DMS 273 (cell line): ENCODE results near the gene PDE4B.

Source experiments
- DNase-seq: peaks from one replicate; lab custom pipeline; 2025; ENCODE audit not compliant: unreplicated experiment; lab: John Stamatoyannopoulos, UW

The PDE4B gene

GRCh38 chr1:65792669-65793358 lies at the start of gene PDE4B:
PDE4B (plus strand) TSS chr1:65792895.
- peak; percentile 86 for DNase-seq

- no peak for DNase-seq
Measured at GRCh38 chr1:65744731-65745130, 48.0 kb upstream of the PDE4B start.

GRCh38 chr1:65751961-65752360 lies 40.7 kb upstream of the PDE4B start:
- DNase-seq: no peak

GRCh38 chr1:65756616-65757015 lies 36.1 kb upstream of the PDE4B start:
- DNase-seq: no peak

DNA sequence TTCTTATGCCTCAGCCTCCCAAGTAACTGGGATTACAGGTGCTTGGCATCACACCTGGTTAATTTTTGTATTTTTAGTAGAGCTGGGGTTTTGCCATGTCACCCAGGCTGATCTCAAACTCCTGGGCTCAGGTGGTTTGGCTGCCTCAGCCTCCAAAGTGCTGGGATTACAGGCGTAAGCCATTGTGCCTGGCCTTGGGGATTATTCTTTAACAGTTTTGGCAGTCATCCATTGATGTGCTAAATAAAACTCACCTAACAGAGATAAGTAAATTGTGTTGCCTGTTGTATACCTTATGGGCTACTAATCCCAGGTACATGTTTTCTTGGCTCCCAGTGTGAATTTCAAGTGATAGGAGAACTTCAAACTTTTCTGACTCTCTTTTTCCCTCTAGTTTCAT lies 35.2 kb upstream of the PDE4B start:
- DNase-seq: no peak

DNA sequence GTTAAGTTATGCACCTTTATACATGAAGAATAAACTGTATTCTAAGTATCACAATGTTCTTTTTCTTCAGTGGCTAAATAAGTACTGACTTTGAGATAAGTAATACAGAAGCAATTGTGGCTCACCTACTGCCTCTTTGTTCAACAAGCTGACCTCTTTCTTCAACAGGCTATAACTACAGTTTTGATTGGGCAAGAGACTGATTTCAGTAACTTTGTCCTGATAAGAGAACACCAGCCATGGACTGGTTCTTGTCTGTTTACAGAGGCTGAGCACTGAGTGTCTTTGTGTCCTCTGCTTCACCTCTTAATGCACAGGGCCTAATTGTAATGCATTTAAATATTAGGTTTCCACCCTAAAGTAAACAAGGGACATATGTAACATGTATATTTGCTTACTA lies 34.6 kb upstream of the PDE4B start:
- DNase-seq: no peak

GRCh38 chr1:65759516-65759915 lies 33.2 kb upstream of the PDE4B start:
- no peak for DNase-seq

DNA sequence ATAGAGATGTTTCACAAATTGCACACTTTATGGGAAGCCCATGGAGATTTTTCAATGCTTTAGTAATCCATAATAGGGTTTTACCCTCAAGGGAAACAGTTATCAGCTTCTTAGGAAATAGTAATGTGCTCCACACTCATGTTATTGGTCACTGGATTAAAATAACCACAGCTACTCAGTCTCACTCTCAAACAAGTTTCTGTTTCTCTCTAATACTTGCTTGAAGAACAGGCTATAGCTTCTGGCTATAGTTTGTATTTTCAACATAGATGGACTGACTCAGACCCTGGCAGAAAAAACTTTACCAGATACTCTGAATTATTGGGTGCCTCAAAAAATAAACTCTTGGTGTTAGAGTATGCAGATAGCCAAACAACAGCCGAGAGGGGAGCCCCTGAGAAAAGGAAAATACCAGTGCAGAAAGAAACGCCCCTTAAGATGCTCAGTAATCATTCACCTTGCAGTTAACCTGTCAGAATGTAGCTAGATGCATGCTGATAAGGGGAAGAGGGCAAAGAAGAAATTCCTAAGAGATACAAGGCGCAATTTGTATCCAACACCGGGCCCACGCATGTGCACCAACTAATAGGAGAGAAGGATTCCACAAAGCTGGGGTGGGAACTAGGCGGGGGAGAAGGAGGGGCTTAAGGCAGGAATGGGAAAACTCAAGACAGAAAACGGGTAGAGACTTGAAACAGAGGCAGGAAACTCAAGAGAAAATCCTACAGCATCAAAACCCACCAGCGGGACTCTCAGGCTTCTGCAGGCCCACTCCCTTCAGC lies 30.4 kb upstream of the PDE4B start:
- DNase-seq: no peak

DNA sequence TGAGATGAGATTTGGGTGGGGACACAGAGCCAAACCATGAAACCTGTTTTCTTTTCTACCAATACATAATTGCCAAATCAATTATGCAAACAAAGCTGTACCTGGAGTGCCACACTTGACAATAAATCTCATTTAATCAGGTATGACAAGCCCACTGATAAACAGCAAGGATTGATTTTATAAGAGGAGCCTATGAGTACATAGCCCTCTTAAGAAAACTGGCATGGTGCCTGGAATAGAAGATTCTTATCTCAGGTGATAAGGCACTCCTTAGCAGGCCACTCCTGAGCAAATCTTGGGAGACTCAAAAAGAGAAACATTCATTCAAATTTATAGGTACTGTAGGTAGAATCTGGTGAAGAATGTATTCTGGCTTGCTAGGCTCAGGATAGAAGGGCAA lies 28.6 kb upstream of the PDE4B start:
- peak; percentile 19 for DNase-seq

- no peak for DNase-seq
Measured at GRCh38 chr1:65765631-65766030, 27.1 kb upstream of the PDE4B start.

DNA sequence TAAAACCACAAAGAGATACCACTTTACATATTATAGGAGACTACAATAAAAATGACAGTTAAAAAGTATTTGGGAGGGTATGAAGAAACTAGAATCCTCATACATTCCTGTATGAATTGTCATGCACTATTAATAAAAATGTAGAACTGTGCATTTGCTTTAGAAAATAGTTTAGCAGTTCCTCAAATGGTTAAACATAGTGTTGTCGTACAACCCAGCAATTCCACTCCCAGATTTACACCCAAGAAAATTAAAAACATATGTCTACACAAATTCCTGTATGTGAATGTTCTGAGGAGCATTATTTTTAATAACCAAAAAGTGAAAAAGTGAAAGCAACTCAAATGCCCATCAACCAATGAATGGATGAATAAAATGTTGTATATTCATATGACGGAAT lies 23.1 kb upstream of the PDE4B start:
- DNase-seq: no peak

- no peak for DNase-seq
Measured at GRCh38 chr1:65772607-65773006, 20.1 kb upstream of the PDE4B start.

DNA sequence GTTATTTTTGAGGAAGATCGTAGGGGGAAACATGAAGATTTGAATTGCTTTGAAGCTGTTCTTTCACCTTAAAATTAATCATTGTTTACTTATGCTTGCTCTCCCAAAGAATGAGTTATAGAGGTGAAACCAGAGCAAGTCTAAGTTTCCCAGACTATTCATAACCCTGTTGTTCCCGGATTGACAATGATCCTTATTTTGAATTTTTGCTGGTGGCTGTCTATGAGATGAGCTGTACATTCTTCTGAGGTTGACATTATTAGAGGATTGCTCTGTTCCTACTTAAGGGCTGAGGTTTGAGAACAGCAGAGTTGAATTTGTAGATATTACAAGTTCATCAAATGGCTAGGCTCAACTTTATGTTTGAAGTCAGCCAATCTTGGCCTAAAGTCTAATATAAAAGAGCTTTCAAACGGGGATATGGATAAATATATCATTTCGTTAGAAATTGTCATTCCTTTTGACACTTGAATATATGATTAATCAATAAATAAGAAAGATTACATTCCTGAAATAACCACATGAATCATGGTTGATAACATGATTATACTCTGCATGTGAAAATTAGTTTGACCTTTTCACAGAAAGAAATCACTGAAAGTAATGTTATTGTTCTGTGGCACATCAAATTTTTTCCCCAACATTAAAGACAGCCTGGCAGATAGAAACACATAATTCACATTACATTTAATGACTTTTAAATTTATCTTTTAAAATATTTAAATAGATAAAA lies 19.1 kb upstream of the PDE4B start:
- DNase-seq: no peak

GRCh38 chr1:65788762-65789161 lies 3.9 kb upstream of the PDE4B start:
- DNase-seq: no peak

DNA sequence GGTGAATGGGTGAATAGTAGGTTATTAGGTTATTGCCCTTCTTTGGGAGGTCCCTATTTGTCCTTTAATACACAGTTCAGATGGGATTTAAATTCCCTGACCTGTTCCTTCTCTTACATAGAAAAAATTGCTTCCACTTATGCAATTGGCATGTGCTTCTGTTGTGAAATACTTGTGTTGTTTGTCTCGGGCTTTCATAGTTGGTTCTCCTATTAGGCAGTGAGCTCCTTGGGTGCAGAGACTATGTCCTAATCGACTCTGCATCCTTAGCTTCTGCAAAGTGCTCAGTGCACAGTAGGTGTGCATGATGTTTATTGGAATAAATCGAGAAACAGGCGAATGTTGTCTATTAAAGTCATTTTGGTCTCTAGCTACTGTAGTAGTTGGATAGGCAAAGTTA lies 1.3 kb upstream of the PDE4B start:
- no peak for DNase-seq

DNA sequence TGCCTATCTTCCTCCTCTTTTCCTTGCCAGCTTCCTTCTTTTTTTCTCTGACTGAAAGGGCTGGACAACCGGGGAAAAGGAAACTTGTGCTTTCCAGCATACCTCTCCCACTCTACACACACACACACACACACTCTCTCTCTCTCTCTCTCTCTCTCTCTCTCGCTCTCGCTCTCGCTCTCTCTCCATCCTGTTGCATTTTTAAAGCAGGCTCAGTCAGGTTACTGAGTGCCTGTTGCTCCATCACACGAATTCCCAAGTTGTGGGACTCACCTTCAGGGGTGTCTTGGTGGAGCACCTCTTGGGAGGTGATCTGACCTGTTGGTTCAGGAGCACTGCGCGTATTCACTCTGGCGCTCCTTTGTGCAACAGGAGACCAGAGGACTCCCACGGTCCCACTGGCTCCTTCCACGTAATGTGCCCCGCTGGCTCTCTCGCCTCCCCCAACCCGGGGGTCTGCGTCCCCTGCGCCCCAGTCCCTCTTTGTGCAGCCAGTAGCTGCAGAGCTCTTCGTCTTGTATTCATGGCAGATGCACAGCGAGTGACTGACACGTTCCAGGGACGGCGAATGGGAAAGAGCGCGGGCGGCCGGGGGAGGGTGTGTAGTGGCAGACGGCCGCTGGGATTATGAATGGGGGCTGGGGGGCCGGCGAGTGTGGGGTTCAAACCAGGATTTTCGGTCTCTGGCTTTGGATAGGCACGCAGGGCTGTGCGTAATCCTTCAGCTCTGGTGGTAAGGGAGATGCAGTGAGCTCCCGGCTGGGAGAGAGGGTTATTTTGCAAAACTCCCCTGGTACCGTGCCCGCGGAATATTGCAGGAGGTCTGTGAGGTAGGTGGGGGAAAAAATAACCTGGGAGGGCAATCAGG lies 660 bp upstream of the PDE4B start:
- peak; percentile 66 for DNase-seq

DNA sequence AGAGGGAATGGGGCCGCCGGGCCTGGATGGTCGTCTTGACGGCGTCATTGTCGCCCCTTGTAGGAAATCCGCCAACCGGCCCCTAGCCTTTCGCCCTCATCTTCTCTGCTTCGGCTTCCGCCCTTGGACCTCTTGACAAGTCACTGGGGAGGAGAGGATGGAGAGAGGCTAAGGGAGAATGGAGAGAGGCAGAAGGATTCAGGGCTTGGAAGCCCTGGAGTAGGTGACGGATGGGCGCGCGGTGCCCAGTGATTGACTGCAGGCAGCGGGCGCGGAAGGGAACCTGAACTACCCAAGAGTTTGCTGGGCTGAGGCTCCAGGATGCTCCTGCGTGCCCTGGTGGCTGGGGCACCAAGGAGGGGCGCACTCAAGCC lies 651 bp downstream of the PDE4B start:
- DNase-seq: peak; percentile 59

DNA sequence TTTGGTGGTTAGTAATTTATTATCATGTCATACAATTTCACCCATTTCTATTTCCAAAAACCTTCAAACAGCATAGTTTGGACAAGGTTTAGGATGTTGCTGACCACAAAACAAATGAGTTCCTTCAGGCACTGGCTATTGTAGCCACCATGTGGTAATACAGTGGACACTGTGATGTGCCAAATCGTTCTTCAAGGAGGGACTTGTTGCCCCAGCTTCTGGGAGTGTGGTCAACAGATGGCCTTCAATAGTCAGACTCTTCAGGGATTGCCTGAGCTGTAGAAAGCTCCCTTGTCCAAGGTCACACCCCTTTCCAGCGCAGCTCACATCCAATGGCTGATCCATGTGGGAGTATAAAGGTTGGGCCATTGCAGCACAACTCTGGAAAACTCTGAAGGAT lies 2.6 kb downstream of the PDE4B start:
- peak; percentile 13 for DNase-seq

GRCh38 chr1:65799601-65800000 lies 6.9 kb downstream of the PDE4B start:
- DNase-seq: no peak

DNA sequence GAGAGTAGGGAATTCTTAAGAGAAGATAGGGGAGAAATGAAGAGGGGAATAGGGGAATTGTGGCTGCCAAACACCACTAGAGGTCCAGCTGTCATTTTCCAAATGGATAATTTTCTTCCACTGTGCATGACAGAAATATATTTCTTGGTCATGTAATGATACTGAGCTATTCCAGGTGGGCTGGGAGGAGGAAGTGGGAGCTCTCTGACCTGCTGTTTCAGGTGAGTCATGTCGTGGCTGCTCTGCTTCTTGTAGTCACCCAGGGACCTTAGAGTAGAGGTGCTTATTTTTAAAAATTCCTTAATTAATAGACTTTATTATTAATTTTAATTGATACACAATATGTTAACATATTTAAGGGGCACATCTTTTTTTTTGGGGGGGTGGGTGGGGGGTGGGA lies 11.9 kb downstream of the PDE4B start:
- DNase-seq: no peak

GRCh38 chr1:65812065-65812464 lies 19.4 kb downstream of the PDE4B start:
- DNase-seq: peak; percentile 57
